K562 (cell line): ENCODE measurements around the gene LILRB3. TPM values are rescaled to one million over a fixed set of nuclear protein-coding genes. Genes with fewer than 3 reads are reported as not detected.
A peak's percentile ranks its signal among the peaks of the same experiment; 100 is the strongest.

ENCODE experiments used
- HEY1 ChIP-seq: fragments of 250-450 bp; sonication (Bioruptor Pico); IDR thresholded peaks from 2 replicates; pipeline ENCODE4 v1.5.0; 2020; ENCODE audit warnings: mild to moderate bottlenecking, moderate library complexity, borderline replicate concordance
- NCOA6 ChIP-seq: fragments of 450-650 bp; IDR thresholded peaks from 2 replicates; pipeline ENCODE4 v1.6.1; 2017; ENCODE audit warnings: mild to moderate bottlenecking
- PCBP1 ChIP-seq: fragments of 200-400 bp; formaldehyde crosslinking; IDR thresholded peaks from 2 replicates; pipeline ENCODE4 v1.6.1; 2018; ENCODE audit warnings: mild to moderate bottlenecking, low read depth, low read length; ENCODE audit not compliant: poor library complexity, severe bottlenecking
- POLR2AphosphoS5 ChIP-seq: IDR thresholded peaks from 2 replicates; pipeline ENCODE4 v1.6.1; 2011; ENCODE audit warnings: mild to moderate bottlenecking, low read depth, low read length, moderate library complexity; ENCODE audit not compliant: control insufficient read depth, insufficient read depth
- RBM34 ChIP-seq: fragments of 200-400 bp; formaldehyde crosslinking; IDR thresholded peaks from 2 replicates; pipeline ENCODE4 v1.6.1; 2018; ENCODE audit warnings: low read length, borderline replicate concordance; ENCODE audit not compliant: insufficient read depth
- TOE1 ChIP-seq, 2 experiments: fragments of 450-650 bp in 1 of 2; sonication (generic) in 1 of 2; formaldehyde crosslinking in 1 of 2; IDR thresholded peaks; 2 replicates each; pipeline versions ENCODE4 v1.7.1 to v1.8.0; 2016 to 2022; ENCODE audit warnings: borderline replicate concordance in 2 of 2, mild to moderate bottlenecking in 2 of 2, antibody characterized with exemption in 1 of 2, inconsistent platforms in 1 of 2, low read depth in 1 of 2, missing genetic modification reagents in 1 of 2, moderate library complexity in 1 of 2
- ZNF785 ChIP-seq: fragments of 250-450 bp; sonication (Bioruptor Pico); IDR thresholded peaks from 2 replicates; pipeline ENCODE4 v1.4.0; 2020; ENCODE audit warnings: mild to moderate bottlenecking
- polyA plus RNA-seq, 8 experiments: library from polyadenylated mRNA; depleted of rRNA in 4 of 8; stranded (reverse) in 5 of 8; unstranded in 3 of 8; fragments of >200 nt; fragmentation: Nextera tagmentation in 2 of 8; fragmentation: Illumina TruSeq in 1 of 8; extraction: Ambion mirVana in 2 of 8; extraction: Trizol in 1 of 8; gene quantifications; 2 replicates each; pipeline versions ENCODE4 v1.2.1 to v1.2.3, GENCODE V29; 2011 to 2014; ENCODE audit warnings: inconsistent platforms in 1 of 8, missing spikeins in 1 of 8
- total RNA-seq, 7 experiments: library from RNA; depleted of rRNA in 6 of 7; stranded (reverse); fragments of >200 nt in 6 of 7; fragmentation: Illumina TruSeq in 2 of 7; extraction: Trizol in 2 of 7; gene quantifications; 2 replicates each; pipeline versions ENCODE4 v1.2.1 to v1.2.3, GENCODE V29; 2011 to 2021; ENCODE audit warnings: low replicate concordance in 1 of 7
- TF ChIP-seq, protein P1 (sequence below): sonication (generic); formaldehyde crosslinking; IDR thresholded peaks from 2 replicates; pipeline ENCODE4 v1.8.0; 2022; ENCODE audit warnings: mild to moderate bottlenecking, missing genetic modification reagents, borderline replicate concordance
- TF ChIP-seq, protein P2 (sequence below), 2 experiments: IDR thresholded peaks; 2 replicates each; pipeline ENCODE4 v1.6.1; 2011; ENCODE audit warnings: borderline replicate concordance in 1 of 2, control low read depth in 1 of 2, low read depth in 1 of 2, low read length in 1 of 2, mild to moderate bottlenecking in 1 of 2, mixed read lengths in 1 of 2, moderate library complexity in 1 of 2; ENCODE audit not compliant: insufficient read depth in 1 of 2, insufficient read length in 1 of 2, poor library complexity in 1 of 2, severe bottlenecking in 1 of 2; ENCODE audit errors: extremely low read depth in 1 of 2
- TF ChIP-seq, protein P3 (sequence below), 3 experiments: fragments of 200-800 bp in 1 of 3; sonication (Bioruptor generic) in 1 of 3; sonication (generic) in 1 of 3; formaldehyde crosslinking in 1 of 3; IDR thresholded peaks; 2 replicates each; pipeline versions ENCODE4 v1.6.1 to v1.8.0; 2016 to 2022; ENCODE audit warnings: mild to moderate bottlenecking in 2 of 3, missing compliant biosample characterization in 2 of 3, missing genetic modification characterization in 2 of 3, missing genetic modification reagents in 1 of 3
- TF ChIP-seq, protein P4 (sequence below): fragments of 250-450 bp; sonication (Bioruptor Pico); IDR thresholded peaks from 2 replicates; pipeline ENCODE4 v1.8.0; 2022; ENCODE audit warnings: inconsistent platforms, mild to moderate bottlenecking, moderate library complexity, borderline replicate concordance
- TF ChIP-seq, protein P5 (sequence below): fragments of 150-350 bp; IDR thresholded peaks from 2 replicates; pipeline ENCODE4 v1.6.1; 2014; ENCODE audit warnings: low read depth, mild to moderate bottlenecking, low read length, borderline replicate concordance
- TF ChIP-seq, protein P6 (sequence below): fragments of 250-450 bp; sonication (Bioruptor Pico); IDR thresholded peaks from 2 replicates; pipeline ENCODE4 v1.6.1; 2021; ENCODE audit warnings: mild to moderate bottlenecking

LILRB3 gene
- total and polyA plus RNA-seq, 9 of the 15 experiments (the other 6 are each of a cell fraction or from before 2014, with no cell fraction given) = 0.01 to 0.09 TPM; not detected in 7

DNA sequence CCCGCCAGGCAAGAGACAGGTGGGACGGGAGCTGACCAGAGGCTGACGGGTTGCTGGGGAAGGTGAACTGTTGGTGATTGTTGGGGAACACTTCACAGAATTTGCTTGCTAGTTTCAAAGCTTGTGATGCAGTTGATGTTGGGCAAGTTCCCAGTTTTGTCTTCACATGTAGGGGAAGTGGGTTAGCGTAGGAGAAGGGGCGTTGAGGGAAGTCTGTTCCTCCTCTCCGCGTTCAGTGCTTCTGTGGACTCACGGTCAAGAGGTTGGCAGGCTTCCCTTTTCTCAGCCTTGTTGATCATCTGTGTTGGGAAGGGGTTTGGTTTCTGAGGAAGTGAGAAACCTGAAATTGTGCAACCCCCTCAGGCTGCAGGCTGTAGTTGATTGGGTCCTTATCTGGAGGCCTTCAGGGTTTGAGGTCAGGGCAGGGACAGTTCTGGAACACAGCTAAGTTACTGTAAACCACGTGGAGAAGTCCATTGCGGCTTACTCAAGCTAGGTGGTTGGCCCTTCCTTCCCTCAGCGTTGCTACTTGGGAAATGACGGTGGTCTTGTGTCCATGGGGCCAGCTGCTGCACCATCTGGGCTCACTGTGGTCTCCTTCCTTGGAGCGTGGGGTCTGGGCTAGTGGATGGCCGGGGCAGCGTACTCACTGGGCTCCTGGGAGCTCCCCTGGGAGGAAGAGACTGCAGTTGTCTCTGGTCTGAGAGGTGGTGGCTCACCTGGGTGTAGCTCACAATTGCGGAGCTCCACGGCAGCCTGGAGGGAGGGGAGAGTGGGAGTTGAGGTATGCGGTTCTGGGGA is 14.6 kb downstream of the LILRB3 start (continued):
- TF ChIP-seq, protein P1, sequence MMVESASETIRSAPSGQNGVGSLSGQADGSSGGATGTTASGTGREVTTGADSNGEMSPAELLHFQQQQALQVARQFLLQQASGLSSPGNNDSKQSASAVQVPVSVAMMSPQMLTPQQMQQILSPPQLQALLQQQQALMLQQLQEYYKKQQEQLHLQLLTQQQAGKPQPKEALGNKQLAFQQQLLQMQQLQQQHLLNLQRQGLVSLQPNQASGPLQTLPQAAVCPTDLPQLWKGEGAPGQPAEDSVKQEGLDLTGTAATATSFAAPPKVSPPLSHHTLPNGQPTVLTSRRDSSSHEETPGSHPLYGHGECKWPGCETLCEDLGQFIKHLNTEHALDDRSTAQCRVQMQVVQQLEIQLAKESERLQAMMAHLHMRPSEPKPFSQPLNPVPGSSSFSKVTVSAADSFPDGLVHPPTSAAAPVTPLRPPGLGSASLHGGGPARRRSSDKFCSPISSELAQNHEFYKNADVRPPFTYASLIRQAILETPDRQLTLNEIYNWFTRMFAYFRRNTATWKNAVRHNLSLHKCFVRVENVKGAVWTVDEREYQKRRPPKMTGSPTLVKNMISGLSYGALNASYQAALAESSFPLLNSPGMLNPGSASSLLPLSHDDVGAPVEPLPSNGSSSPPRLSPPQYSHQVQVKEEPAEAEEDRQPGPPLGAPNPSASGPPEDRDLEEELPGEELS (CRISPR knock-in tag) = no peak
- TF ChIP-seq HEY1 (peak; percentile 25; the same call in 1 of the 2 replicates), ZNF785 (CRISPR knock-in tag) (no peak), NCOA6 (no peak), PCBP1 (no peak), POLR2AphosphoS5 (peak; percentile 94), TOE1 (IDR thresholded peaks at IDR 0.05; ENCODE audit: borderline replicate concordance) (0 out of 2 replicates have a peak, but pooled peaks have one; percentile 59), TOE1 (CRISPR knock-in tag; IDR thresholded peaks at IDR 0.05; ENCODE audit: borderline replicate concordance, low read depth) (no peak), RBM34 (no peak)
- TF ChIP-seq, protein P2, sequence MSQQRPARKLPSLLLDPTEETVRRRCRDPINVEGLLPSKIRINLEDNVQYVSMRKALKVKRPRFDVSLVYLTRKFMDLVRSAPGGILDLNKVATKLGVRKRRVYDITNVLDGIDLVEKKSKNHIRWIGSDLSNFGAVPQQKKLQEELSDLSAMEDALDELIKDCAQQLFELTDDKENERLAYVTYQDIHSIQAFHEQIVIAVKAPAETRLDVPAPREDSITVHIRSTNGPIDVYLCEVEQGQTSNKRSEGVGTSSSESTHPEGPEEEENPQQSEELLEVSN (IDR thresholded peaks at IDR 0.05; ENCODE audit: borderline replicate concordance in 1 of 2, extremely low read depth in 1 of 2, insufficient read depth in 1 of 2, insufficient read length in 1 of 2, low read depth in 1 of 2, low read length in 1 of 2, poor library complexity in 1 of 2, severe bottlenecking in 1 of 2) = peak; percentile 72 to 88
- TF ChIP-seq, protein P3, sequence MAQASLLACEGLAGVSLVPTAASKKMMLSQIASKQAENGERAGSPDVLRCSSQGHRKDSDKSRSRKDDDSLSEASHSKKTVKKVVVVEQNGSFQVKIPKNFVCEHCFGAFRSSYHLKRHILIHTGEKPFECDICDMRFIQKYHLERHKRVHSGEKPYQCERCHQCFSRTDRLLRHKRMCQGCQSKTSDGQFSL (CRISPR knock-in tag; IDR thresholded peaks at IDR 0.05) = no peak
- TF ChIP-seq, protein P3 (tag; IDR thresholded peaks at IDR 0.05) = no peak
- TF ChIP-seq, protein P4, sequence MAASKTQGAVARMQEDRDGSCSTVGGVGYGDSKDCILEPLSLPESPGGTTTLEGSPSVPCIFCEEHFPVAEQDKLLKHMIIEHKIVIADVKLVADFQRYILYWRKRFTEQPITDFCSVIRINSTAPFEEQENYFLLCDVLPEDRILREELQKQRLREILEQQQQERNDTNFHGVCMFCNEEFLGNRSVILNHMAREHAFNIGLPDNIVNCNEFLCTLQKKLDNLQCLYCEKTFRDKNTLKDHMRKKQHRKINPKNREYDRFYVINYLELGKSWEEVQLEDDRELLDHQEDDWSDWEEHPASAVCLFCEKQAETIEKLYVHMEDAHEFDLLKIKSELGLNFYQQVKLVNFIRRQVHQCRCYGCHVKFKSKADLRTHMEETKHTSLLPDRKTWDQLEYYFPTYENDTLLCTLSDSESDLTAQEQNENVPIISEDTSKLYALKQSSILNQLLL (CRISPR knock-in tag) = no peak
- TF ChIP-seq, protein P5, sequence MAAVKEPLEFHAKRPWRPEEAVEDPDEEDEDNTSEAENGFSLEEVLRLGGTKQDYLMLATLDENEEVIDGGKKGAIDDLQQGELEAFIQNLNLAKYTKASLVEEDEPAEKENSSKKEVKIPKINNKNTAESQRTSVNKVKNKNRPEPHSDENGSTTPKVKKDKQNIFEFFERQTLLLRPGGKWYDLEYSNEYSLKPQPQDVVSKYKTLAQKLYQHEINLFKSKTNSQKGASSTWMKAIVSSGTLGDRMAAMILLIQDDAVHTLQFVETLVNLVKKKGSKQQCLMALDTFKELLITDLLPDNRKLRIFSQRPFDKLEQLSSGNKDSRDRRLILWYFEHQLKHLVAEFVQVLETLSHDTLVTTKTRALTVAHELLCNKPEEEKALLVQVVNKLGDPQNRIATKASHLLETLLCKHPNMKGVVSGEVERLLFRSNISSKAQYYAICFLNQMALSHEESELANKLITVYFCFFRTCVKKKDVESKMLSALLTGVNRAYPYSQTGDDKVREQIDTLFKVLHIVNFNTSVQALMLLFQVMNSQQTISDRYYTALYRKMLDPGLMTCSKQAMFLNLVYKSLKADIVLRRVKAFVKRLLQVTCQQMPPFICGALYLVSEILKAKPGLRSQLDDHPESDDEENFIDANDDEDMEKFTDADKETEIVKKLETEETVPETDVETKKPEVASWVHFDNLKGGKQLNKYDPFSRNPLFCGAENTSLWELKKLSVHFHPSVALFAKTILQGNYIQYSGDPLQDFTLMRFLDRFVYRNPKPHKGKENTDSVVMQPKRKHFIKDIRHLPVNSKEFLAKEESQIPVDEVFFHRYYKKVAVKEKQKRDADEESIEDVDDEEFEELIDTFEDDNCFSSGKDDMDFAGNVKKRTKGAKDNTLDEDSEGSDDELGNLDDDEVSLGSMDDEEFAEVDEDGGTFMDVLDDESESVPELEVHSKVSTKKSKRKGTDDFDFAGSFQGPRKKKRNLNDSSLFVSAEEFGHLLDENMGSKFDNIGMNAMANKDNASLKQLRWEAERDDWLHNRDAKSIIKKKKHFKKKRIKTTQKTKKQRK = no peak
- TF ChIP-seq, protein P6, sequence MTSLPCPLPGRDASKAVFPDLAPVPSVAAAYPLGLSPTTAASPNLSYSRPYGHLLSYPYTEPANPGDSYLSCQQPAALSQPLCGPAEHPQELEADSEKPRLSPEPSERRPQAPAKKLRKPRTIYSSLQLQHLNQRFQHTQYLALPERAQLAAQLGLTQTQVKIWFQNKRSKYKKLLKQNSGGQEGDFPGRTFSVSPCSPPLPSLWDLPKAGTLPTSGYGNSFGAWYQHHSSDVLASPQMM (CRISPR knock-in tag) = no peak
